BLaER1 (cell line): Measurements from ENCODE around the gene ERBB3.

ENCODE experiments used
- H3K27ac ChIP-seq: shearing (Covaris generic); formaldehyde crosslinking; 2 replicates; pipeline ENCODE4 v1.8.1; 2022
- H3K27me3 ChIP-seq: shearing (Covaris generic); formaldehyde crosslinking; 2 replicates; pipeline ENCODE4 v1.8.1; 2022
- H3K36me3 ChIP-seq: shearing (Covaris generic); formaldehyde crosslinking; 2 replicates; pipeline ENCODE4 v1.8.1; 2022
- H3K4me1 ChIP-seq: shearing (Covaris generic); formaldehyde crosslinking; 2 replicates; pipeline ENCODE4 v1.8.1; 2022
- H3K4me2 ChIP-seq: shearing (Covaris generic); formaldehyde crosslinking; 2 replicates; pipeline ENCODE4 v1.8.1; 2022
- H3K4me3 ChIP-seq: shearing (Covaris generic); formaldehyde crosslinking; 2 replicates; pipeline ENCODE4 v1.8.1; 2022
- H3K9ac ChIP-seq: shearing (Covaris generic); formaldehyde crosslinking; 2 replicates; pipeline ENCODE4 v1.8.1; 2022
- H3K9me3 ChIP-seq: shearing (Covaris generic); formaldehyde crosslinking; 2 replicates; pipeline ENCODE4 v1.8.1; 2022
- H4K20me1 ChIP-seq: shearing (Covaris generic); formaldehyde crosslinking; 2 replicates; pipeline ENCODE4 v1.8.1; 2022
- Cebpa-rat ChIP-seq: shearing (Covaris generic); IDR thresholded peaks from 2 replicates; pipeline ENCODE4 v1.8.1; 2022

Gene ERBB3

DNA sequence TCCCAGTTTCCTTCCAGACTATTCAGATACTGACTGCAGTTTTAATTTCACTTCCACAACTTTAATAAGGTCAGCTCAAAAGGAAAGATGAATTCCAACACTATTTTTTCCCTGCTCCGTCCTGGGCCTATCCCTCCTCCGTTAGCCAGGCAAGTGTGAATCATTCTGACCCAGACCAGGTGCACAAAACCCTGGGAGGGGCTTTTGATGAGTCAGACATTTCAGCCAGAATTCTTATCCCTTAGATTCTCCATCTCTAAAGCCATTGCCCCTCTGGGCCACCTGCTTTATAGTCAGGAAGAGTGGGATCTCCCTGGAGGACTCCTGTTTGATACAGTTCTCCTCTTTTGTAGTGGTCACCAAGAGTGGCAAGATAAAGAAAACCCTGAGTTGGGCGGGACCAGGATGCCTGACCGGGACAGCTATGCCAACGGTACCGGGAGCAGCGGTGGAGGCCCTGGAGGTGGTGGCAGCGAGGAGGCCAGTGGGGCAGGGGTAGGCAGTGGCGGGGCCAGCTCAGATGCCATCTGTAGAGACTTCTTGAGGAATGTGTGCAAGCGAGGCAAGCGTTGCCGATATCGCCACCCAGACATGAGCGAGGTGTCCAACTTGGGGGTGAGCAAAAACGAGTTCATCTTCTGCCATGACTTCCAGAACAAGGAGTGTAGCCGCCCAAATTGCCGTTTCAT is 40.3 kb downstream of the ERBB3 start:
- Histone ChIP-seq H3K9me3 (no peaks in the 10 kb centered on the region), H3K9ac (no peak overlapping the region; the same call in 1 of the 2 replicates), H3K4me2 (peak overlapping the region; percentile 93), H3K27ac (no peak overlapping the region), H3K4me3 (no peak overlapping the region), H4K20me1 (peaks cover 9% of the 10 kb centered on the region; the same call in 1 of the 2 replicates), H3K4me1 (peaks cover 28% of the 10 kb centered on the region), H3K36me3 (peaks cover 25% of the 10 kb centered on the region), H3K27me3 (no peaks in the 10 kb centered on the region)
- TF ChIP-seq Cebpa-rat = no peak

DNA sequence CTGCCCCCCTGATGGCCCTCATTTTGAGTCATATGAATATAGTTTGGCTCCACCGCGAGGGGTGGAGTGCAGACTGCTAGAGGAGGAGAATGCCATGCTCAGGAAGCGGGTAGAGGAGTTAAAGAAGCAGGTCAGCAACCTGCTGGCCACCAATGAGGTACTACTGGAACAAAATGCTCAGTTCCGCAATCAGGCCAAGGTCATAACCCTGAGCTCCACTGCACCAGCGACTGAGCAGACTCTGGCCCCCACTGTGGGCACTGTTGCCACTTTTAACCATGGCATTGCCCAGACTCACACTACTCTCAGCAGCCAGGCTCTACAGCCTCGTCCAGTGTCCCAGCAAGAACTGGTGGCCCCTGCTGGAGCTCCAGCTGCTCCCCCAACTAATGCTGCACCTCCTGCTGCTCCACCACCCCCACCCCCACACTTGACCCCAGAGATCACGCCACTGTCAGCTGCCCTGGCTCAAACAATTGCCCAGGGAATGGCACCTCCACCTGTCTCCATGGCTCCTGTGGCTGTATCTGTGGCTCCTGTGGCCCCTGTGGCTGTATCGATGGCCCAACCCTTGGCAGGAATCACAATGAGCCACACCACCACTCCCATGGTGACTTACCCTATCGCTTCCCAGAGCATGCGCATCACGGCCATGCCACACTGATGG is 41.4 kb downstream of the ERBB3 start:
- H3K9ac ChIP-seq = 0 out of 2 replicates have a peak overlapping the region, but pooled peaks have one; percentile 15
- no peak overlapping the region for H3K27ac ChIP-seq
- H3K27me3 ChIP-seq = no peaks in the 10 kb centered on the region
- no peak overlapping the region for H3K4me3 ChIP-seq
- H3K36me3 ChIP-seq = peaks cover 26% of the 10 kb centered on the region
- peaks cover 9% of the 10 kb centered on the region; the same call in 1 of the 2 replicates for H4K20me1 ChIP-seq
- H3K4me2 ChIP-seq = no peak overlapping the region
- peaks cover 33% of the 10 kb centered on the region for H3K4me1 ChIP-seq
- TF ChIP-seq Cebpa-rat = no peak
- H3K9me3 ChIP-seq = no peaks in the 10 kb centered on the region

DNA sequence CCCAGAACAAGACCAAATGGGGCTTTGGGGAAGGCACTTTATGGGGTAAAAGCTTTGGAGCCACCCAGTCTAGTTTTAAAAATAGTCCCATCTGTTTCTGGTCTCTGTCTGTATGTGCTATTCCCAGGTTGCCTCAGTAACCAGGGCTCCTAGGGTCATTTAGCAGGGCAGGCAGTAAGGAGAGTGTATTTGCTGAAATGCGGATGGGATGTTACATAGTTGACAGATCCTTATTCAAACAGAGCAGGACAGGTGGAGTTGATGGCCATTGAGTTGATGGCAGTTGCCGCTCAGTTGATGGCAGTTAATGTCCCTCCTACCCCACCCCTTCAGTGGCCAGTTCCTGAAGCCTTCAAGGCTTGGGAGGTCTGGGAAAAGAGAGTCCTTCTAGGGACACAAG is 42.7 kb downstream of the ERBB3 start:
- Histone ChIP-seq H3K9ac (no peak overlapping the region), H3K27me3 (no peaks in the 10 kb centered on the region), H3K4me2 (no peak overlapping the region), H3K4me1 (peaks cover 46% of the 10 kb centered on the region), H3K27ac (no peak overlapping the region), H4K20me1 (peaks cover 2% of the 10 kb centered on the region; the same call in 1 of the 2 replicates), H3K4me3 (no peak overlapping the region), H3K36me3 (peaks cover 26% of the 10 kb centered on the region), H3K9me3 (no peaks in the 10 kb centered on the region)
- no peak for TF ChIP-seq Cebpa-rat

DNA sequence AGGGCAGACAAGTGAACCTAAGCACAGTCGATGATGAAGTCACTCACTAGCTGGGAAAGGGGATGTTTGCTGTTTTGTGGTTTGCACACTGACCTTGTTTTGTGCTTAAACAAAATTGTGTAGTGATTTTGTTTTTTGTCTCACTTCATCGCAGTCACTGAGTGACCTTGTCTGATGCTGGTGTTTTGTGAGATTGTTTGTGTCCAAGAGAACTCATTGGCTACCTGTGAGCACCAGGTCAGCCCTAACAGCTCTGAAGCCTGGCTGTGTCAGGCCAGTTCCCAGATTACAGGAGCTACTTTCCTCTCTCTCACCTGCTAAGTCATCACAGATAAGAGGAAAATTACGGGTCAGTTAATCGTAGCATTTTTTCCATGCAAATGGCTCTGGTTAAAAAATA is 44.2 kb downstream of the ERBB3 start:
- peak overlapping the region; percentile 26; the same call in 1 of the 2 replicates for H3K9ac ChIP-seq
- no peak overlapping the region for H3K27ac ChIP-seq
- H3K9me3 ChIP-seq = no peaks in the 10 kb centered on the region
- H4K20me1 ChIP-seq = no peaks in the 10 kb centered on the region
- no peak for TF ChIP-seq Cebpa-rat
- no peak overlapping the region for H3K4me2 ChIP-seq
- H3K4me1 ChIP-seq = peaks cover 42% of the 10 kb centered on the region
- H3K36me3 ChIP-seq = peaks cover 26% of the 10 kb centered on the region
- H3K27me3 ChIP-seq = no peaks in the 10 kb centered on the region
- H3K4me3 ChIP-seq = no peak overlapping the region

DNA sequence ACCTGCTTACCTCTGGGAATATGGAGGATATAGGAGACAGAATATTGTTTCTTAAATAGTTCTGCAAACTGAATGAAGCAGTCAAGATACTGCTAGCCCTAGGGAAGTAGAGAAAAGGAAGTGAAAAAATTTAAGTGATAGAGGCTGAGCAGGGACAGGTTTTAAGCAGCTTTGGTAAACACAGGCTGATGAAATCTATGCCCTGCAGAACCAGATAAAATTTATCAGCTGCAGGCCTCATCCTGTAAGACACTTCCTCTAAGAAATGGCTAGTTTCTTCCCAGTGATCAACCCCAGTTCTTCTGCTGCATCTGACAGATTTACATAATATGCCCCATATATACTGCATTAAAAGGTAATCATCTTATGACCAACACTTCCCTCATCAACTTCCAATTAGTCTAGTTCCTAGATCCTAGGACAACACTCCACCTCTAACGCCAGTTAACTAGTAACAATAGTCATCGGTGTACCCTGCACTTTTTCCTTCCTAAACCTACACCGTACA is 46.8 kb downstream of the ERBB3 start:
- Histone ChIP-seq H3K27ac (peak overlapping the region; percentile 64), H3K4me1 (peaks cover 54% of the 10 kb centered on the region), H4K20me1 (no peaks in the 10 kb centered on the region; the same call in 1 of the 2 replicates), H3K27me3 (no peaks in the 10 kb centered on the region), H3K9ac (peak overlapping the region; percentile 72), H3K9me3 (no peaks in the 10 kb centered on the region), H3K36me3 (peaks cover 25% of the 10 kb centered on the region), H3K4me2 (peak overlapping the region; percentile 90), H3K4me3 (peak overlapping the region; percentile 88; the same call in 1 of the 2 replicates)
- no peak for TF ChIP-seq Cebpa-rat

DNA sequence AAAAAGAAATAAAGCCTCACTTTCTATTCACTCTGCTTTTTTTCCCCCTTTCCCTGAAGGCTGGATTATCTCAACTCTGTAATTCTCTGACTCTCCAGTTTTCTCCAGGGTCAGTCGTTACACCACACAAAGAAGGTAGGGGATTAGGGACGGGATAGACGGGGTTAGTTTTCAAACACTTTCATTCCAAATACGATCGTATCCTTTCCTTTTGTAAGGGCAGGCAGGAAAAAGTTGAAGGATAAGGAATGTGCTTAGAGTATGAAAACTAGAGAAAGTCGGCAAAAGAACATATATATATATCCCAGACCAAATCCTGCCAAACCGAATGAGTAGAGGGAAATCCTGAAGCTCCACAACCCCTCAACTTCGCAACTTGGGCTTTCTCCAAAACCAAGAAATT is 47.5 kb downstream of the ERBB3 start:
- no peak for TF ChIP-seq Cebpa-rat
- Histone ChIP-seq H3K9ac (peak overlapping the region; percentile 72), H3K27me3 (no peaks in the 10 kb centered on the region), H3K4me1 (peaks cover 59% of the 10 kb centered on the region), H4K20me1 (no peaks in the 10 kb centered on the region; the same call in 1 of the 2 replicates), H3K4me2 (peak overlapping the region; percentile 90), H3K4me3 (peak overlapping the region; percentile 88), H3K9me3 (no peaks in the 10 kb centered on the region), H3K36me3 (peaks cover 28% of the 10 kb centered on the region), H3K27ac (peak overlapping the region; percentile 64)

DNA sequence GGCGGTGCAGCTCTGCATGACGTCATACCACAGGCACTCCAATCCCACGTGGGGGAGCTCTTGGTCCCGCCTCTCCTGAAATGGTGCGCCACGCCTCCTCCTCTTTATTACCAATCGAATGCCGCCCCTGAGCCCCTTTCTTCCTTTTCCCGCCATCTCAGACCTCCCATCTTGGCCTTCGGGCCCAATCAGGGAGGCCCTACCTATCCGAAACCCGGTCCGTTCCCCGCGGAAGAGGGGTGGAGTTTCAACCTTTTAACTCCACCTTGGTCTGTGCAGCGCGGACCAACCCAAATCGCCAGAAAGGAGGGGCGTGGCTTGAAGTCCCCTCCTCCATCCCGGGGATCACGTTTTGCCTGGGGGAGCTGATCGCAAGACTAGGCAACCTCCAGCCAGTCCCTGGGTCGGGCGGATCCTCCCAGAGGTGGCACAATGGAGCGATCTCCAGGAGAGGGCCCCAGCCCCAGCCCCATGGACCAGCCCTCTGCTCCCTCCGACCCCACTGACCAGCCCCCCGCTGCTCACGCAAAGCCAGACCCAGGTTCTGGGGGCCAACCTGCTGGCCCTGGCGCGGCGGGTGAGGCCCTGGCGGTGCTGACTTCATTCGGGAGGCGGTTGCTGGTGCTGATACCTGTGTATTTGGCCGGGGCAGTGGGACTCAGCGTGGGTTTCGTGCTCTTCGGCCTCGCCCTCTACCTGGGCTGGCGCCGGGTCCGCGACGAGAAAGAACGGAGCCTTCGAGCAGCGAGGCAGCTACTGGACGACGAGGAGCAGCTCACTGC is 48.1 kb downstream of the ERBB3 start, which contains the start of gene ESYT1:
ESYT1 (plus strand) TSS at position 380 of the 782 bp plus-strand sequence; CDS start at position 433, 53 bp downstream.
- Histone ChIP-seq H3K27ac (peak within 1 kb of the TSS; percentile 85), H3K4me3 (peak within 1 kb of the TSS; percentile 88), H3K9ac (peak within 1 kb of the TSS; percentile 88), H3K36me3 (peaks cover 33% of the 10 kb centered on the region), H3K4me1 (peaks cover 59% of the 10 kb centered on the region), H3K4me2 (peak within 1 kb of the TSS; percentile 98), H4K20me1 (no peaks in the 10 kb centered on the region; the same call in 1 of the 2 replicates), H3K9me3 (no peaks in the 10 kb centered on the region), H3K27me3 (no peaks in the 10 kb centered on the region)
- no peak for TF ChIP-seq Cebpa-rat

DNA sequence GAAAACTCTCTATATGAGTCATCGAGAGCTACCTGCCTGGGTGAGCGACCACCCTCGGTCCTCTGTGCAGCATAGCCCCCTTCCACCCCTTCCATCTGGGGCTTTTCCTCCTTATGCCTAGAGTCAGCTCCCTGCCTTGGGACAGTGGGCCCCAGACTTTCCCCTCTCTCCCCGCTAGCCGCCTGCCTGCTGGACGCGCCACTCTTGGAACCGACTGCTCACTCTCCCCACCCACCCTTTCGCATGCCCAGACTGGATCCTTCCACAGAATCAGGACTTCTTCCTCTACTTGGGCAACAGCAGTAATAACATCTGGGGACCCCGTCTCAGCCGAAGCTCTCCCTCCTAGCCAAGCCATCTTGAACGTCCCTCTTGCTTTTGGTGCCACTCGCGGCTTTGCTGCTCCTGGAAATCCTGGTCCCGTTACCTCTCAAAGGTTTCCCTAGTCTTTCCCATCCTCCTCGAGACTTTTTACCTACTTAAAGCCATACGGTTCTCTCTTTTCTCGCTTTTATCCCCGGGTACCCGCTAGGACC is 48.8 kb downstream of the ERBB3 start:
- Histone ChIP-seq H3K36me3 (peaks cover 40% of the 10 kb centered on the region), H3K4me1 (peaks cover 59% of the 10 kb centered on the region), H3K4me2 (peak overlapping the region; percentile 98), H3K27ac (peak overlapping the region; percentile 85), H3K27me3 (no peaks in the 10 kb centered on the region), H3K9me3 (no peaks in the 10 kb centered on the region), H3K9ac (peak overlapping the region; percentile 88), H3K4me3 (peak overlapping the region; percentile 88), H4K20me1 (no peaks in the 10 kb centered on the region; the same call in 1 of the 2 replicates)
- TF ChIP-seq Cebpa-rat = no peak

DNA sequence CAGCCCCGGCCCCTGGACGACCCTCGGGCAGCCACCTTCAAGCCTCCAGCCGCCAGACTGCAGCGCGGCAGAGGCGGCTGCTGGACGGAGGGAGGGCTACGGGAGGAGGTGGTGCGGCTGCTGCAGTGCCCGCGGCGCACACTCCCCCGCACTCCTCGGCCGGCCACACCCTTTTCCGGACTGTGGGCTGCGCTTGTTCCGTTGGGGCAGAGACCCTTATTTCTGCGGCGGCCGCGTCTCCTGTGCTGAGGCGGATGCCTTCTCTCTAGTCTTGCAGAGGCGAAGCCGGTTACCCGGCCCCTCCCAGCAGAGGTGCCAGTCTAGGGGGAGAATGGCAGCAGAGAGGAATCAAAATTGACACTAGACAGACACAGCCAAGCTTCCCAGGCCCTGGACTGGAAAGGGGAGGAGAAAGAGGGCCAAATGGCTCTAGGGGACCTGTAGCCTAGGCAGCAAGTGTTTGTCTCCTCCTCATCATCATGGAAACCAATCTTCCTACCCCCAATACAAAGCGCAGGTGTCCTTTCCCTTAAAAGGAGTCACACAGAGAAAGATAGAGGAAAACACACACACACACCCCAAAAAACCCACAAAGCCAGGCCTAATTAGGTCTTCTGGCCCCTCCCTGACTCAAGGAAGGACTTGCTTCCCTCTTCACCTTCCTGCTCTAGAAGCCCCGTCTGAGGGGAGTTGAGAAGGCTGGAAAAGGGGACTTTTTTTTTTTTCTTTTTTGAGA is 49.4 kb downstream of the ERBB3 start:
- Histone ChIP-seq H3K4me3 (peak overlapping the region; percentile 88), H3K9ac (peak overlapping the region; percentile 88), H3K4me1 (peaks cover 59% of the 10 kb centered on the region), H3K27ac (peak overlapping the region; percentile 85), H3K36me3 (peaks cover 46% of the 10 kb centered on the region), H3K9me3 (no peaks in the 10 kb centered on the region), H3K4me2 (peak overlapping the region; percentile 98), H3K27me3 (no peaks in the 10 kb centered on the region), H4K20me1 (no peaks in the 10 kb centered on the region; the same call in 1 of the 2 replicates)
- TF ChIP-seq Cebpa-rat = no peak
